MM.1S (cell line): Measurements from ENCODE around the gene ACER3.
"Not testable (repeated sequence)": the region's sequence is repeated elsewhere in the genome, so short reads cannot be mapped to it uniquely, and the experiment has no call there.

Experiments used
- EZH2 ChIP-seq: fragments of 300-600 bp; sonication (generic); optimal IDR thresholded peaks from 2 replicates; pipeline ENCODE3; 2017; ENCODE audit warnings: low read depth, mild to moderate bottlenecking, antibody characterized with exemption, low read length, mixed read lengths
- EZH2phosphoT487 ChIP-seq: fragments of 300-600 bp; sonication (generic); IDR thresholded peaks from 2 replicates; pipeline ENCODE4 v1.6.1; 2018; ENCODE audit warnings: antibody characterized with exemption, low read length
- TF ChIP-seq, protein P1 (sequence below): fragments of 300-600 bp; sonication (generic); IDR thresholded peaks from 2 replicates; pipeline ENCODE4 v1.5.1; 2016; ENCODE audit warnings: antibody characterized with exemption, low read length, mixed read lengths

DNA sequence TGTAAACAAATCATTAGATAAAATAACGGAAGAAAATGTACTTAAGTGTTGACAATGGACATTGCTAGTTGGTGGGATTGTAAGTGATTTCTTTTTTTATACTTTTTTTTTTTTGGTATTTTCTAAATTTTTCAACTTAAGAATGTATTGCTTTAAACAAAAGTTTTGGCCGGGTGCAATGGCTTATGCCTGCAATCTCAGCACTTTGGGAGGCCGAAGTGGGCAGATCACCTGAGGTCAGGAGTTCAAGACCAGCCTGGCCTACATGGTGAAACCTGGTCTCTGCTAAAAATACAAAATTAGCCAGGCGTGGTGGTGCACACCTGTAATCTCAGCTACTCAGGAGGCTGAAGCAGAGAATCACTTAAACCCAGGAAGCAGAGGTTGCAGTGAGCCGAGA is 5.0 kb upstream of the ACER3 start:
- TF ChIP-seq, protein P1, sequence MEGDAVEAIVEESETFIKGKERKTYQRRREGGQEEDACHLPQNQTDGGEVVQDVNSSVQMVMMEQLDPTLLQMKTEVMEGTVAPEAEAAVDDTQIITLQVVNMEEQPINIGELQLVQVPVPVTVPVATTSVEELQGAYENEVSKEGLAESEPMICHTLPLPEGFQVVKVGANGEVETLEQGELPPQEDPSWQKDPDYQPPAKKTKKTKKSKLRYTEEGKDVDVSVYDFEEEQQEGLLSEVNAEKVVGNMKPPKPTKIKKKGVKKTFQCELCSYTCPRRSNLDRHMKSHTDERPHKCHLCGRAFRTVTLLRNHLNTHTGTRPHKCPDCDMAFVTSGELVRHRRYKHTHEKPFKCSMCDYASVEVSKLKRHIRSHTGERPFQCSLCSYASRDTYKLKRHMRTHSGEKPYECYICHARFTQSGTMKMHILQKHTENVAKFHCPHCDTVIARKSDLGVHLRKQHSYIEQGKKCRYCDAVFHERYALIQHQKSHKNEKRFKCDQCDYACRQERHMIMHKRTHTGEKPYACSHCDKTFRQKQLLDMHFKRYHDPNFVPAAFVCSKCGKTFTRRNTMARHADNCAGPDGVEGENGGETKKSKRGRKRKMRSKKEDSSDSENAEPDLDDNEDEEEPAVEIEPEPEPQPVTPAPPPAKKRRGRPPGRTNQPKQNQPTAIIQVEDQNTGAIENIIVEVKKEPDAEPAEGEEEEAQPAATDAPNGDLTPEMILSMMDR: not testable (repeated sequence)
- not testable (repeated sequence) for TF ChIP-seq EZH2, EZH2phosphoT487
